HG03342 (cell line): Measurements from ENCODE around the gene FTH1.

ENCODE experiments used
- ATAC-seq: cut with Tn5 transposase; IDR thresholded peaks from one replicate; pipeline ENCODE4 v1.9.1; 2021; ENCODE audit warnings: mild to moderate bottlenecking, moderate library complexity; ENCODE audit not compliant: unreplicated experiment

FTH1 gene

GRCh38 chr11:61917334-61918109 is 49.9 kb downstream of the FTH1 start, which contains the start of gene RAB3IL1:
Gene RAB3IL1 (minus strand): TSS chr11:61917566. CDS start chr11:61917367, 199 bp downstream.
- ATAC-seq = no peak

- ATAC-seq = no peak
Observed at GRCh38 chr11:61916737-61917333, 50.6 kb downstream of the FTH1 start.

- ATAC-seq = no peak
Observed at GRCh38 chr11:61914471-61915171, 52.8 kb downstream of the FTH1 start.
